Measurements from ENCODE around the gene CCDC142. TPM values are rescaled to one million over a fixed set of nuclear protein-coding genes. Genes with fewer than 3 reads are reported as not detected.
"Not testable (repeated sequence)": the region's sequence is repeated elsewhere in the genome, so short reads cannot be mapped to it uniquely, and the experiment has no call there.

The CCDC142 gene
- total RNA-seq, 1 donor from 2014 or later: 6.6 TPM

- intact Hi-C loops (cut with micrococcal nuclease): no loop called here
- DNase-seq (peak; percentile 79), ATAC-seq (peak; percentile 45)
Measured at GRCh38 chr2:74457549-74458131, 25.2 kb downstream of the CCDC142 start.

DNA sequence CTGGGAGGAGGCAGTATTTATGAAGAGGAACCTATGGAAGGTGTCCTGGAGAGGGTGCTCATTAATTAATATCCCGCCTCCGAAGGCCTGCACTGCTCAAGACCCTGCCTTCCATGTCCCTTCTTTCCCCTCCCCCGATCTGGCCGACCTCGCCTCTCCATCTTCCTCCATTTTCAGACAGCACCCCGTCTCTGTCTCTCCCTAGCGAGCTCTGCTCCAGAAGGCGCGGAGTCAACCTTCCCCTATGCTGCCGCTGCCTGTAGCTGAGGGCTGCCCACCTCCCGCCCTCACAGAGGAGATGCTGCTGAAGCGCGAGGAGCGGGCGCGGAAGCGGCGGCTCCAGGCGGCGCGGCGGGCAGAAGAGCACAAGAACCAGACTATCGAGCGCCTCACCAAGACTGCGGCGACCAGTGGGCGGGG, 25.7 kb downstream of the CCDC142 start:
- DNase-seq: no peak
- ATAC-seq: no peak
- intact Hi-C loops (cut with micrococcal nuclease): no loop called here

- intact Hi-C loops (cut with micrococcal nuclease): no loop called here
- ATAC-seq: peak; percentile 64
- DNase-seq: peak; percentile 94
Measured at GRCh38 chr2:74454654-74455511, 27.9 kb downstream of the CCDC142 start, which contains the start of gene INO80B. TSS of gene INO80B (plus strand) at chr2:74455087. CDS start at chr2:74455117, 30 bp downstream.

DNA sequence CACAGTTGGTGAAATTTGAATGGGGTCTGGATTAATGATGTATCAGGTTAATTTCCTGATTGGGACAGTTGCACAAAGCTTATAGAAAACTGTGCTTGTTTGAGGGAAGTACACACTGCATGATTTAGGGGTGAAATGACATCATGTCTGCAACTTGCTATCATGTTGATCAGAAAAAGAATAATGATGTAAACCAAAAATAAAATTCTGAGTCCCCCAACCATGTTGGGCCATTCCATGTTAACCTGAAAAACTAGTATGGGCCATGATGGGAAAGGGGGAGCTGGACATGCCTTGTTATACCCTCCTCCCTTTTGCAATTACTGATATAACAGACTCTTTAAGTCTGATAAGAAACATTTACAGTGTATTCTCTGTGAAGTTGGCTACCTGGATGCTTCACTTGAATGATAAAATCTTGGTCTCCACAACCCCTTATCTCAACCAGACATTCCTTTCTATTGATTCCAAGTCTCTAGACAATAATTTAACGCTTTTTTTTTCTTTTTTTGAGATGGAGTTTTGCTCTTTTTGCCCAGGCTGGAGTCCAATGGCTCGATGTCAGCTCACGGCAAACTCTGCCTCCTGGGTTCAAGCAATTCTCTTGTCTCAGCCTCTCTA, 32.1 kb downstream of the CCDC142 start:
- intact Hi-C loops (cut with micrococcal nuclease): no loop called here
- DNase-seq (no peak), ATAC-seq (no peak)

DNA sequence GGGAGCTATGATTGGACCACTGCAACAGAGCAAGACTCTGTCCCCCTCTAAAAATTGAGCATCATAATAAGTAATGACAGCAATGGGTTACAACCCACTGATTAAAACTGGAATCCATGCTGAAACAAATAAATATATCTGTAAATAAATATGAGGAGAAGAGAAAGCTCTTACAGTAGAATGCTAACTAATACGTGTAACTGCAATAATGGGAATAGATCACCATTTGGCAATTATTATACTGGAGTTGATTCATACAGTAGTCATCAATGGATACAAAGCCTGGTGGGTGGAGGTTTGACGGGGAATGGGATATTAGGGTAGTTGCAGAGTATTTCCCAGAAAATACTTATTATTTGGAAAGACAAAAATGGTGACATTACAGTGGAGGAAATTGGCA, 34.0 kb downstream of the CCDC142 start:
- intact Hi-C loops (cut with micrococcal nuclease): no loop called here
- ATAC-seq (no peak), DNase-seq (no peak)

- intact Hi-C loops (cut with micrococcal nuclease): no loop called here
- no peak for DNase-seq
- ATAC-seq: no peak
Measured at GRCh38 chr2:74447230-74447999, 35.4 kb downstream of the CCDC142 start.

- intact Hi-C loops (cut with micrococcal nuclease): no loop called here
- ATAC-seq: no peak
- DNase-seq: no peak
Measured at GRCh38 chr2:74444498-74445318, 38.1 kb downstream of the CCDC142 start.

DNA sequence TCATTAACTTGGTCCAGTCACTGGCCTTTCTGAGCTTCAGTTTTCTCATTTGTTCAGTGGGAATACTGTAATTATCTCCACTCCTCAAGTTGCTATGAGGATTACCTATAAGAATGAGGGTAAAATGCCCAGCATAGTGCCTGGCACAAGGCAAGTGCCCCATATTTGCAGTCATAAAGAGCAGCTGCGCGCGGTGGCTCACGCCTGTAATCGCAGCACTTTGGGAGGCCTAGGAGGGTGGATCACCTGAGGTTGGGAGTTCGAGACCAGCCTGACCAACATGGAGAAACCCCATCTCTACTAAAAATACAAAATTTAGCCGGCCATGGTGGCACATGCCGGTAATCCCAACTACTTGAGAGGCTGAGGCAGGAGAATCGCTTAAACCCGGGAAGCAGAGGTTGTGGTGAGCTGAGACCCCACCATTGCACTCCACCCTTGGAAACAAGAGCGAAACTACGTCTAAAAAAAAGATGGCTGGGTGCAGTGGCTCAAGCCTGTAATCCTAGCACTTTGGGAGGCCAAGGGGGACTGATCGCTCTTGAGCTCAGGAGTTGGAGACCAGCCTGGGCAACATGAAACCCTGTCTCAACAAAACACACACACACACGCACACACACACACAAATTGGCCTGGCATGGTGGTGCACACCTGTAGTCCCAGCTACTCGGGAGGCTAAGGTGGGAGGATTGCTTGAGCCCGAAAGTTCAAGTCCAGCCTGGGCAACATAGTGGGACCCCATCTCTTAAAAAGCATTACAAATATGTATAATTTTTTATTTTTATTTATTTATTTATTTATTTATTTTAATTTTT, 40.1 kb downstream of the CCDC142 start:
- DNase-seq; intact Hi-C loops (cut with micrococcal nuclease); ATAC-seq: not testable (repeated sequence)

DNA sequence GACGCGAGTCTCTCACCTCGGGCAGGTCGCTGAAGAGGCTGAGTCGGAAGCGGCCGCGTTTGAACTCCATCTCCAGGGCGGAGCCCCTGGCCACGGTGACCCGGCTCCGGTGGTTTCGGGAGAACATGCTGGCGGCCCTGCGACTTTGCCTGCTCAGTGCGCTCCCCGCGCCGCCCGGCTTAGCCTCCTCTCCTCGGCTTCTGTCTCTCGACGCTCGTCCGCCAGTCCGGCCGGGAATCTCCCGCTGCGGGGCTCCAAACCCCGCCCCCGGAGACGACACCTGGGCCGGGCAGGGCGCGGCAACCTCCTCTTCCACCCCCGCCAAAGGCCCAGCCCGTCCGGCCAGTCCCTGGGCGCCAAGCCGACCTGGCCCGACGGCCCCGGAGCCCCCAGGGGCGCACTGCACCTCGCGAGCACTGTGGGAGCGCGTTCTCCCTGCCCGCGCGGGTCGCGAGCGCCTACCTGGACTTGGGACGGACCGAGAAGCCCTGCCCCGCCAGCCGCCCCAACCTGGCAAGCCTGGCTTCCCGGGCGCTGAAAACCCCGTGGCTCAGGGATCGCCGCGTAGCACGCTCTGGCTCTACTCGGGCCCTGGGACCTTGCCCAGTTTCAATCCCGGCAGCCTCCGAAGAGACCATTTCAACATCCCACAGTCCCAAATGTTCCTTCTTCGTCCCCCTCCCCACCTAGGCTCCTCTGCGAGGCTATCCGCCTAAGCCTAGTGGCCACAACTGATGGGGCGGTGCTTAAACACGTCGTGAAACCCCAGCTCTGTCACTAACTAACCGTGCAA, 40.9 kb downstream of the CCDC142 start, which contains the start of gene RTKN:
RTKN (minus strand) TSS at position 248 of the 793 bp plus-strand sequence; CDS start at position 127, 121 bp downstream.
- ATAC-seq (peak; percentile 17), DNase-seq (peak; percentile 71)
- intact Hi-C loops (cut with micrococcal nuclease): no loop called here

- intact Hi-C loops (cut with micrococcal nuclease): no loop called here
- no peak for DNase-seq
- peak; percentile 8 for ATAC-seq
Measured at GRCh38 chr2:74441170-74441689, 41.6 kb downstream of the CCDC142 start.

DNA sequence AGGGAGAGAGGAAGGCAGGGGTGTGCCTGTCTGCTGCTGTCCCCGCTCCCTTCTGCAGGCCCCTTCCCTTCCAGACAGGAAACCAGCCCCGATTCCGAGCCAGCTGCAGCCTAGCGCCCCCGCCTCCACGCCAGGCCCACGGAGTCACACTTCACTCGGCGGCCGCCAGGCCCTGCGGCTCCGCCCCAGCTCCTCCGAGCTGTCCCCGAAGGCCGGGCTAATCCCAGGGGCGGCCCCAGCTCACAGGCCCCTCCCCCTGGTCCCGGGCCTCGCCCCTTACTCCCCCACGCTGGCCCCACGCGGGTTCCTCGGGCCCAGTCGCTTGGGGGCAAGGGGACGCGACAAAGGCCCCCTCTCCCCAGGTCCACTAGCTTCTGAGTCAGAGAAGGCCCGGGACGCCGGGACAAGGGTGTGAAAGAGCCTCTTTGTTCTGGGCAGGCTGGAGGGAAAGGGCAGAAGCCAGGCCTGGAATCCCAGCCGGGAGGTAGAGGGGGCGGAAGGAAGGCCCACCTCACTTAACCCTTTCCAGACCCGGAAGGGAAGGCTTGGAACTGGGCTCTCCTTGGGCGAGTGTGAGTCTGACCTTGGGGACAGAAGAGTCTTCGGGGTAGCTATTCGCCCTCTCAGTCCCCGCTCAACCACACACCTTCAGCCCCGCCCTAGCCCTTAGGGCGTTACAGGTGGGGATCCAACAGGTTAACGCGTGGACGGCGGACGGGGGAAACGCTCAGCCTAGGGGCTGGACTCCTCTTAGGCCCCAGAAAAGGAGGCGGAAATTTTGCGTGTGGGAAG, 42.2 kb downstream of the CCDC142 start:
- intact Hi-C loops (cut with micrococcal nuclease): no loop called here
- ATAC-seq (peak; percentile 92), DNase-seq (peak; percentile 95)

DNA sequence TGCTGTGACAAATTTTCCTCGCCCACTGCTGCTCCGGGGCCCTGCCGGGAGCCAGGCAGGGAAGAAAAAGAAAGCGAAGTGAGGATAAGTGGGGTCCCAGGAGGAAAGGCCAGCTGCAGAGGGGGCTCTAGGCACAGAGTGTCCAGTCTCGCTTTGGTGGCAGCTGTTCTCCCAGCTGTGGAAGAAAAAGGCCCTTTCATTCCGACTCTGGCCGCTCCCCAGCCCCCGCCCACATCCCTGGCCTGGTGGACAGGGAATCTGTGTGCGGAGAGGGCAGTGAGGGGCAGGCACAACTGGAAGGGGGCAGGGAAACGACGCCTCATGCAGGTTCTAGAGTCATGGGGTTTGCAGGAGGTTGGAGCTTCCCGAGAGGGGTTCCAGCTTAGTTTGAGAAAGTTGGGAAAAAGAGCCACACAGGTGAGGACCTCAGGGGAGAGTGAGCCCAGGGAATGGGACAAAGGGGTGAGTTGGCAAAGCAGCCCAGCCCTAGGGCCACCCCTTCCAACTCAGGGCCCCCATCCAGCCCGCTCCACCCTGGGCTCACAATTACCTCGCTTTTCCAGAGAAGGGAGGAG, 42.9 kb downstream of the CCDC142 start:
- peak; percentile 90 for DNase-seq
- peak; percentile 66 for ATAC-seq
- intact Hi-C loops (cut with micrococcal nuclease): no loop called here

DNA sequence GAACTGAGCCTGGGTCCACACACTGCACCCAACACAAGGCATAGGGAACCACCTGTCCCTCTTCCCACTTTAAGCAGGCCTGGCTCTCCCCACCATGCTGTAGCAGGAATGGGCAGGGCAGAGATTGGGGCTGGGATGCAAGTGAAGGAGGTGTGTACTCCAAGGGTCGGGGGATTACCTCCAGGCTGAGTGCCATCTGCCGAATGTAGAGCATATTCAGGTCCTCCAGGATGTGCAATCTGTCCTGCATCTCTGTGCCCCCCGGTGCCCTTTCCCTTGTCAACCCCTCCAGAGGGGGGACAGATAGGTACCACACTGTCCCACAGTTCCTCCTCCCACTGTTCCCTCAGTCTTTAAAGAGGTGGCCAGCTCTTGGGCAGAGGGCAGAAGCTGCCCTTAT, 43.4 kb downstream of the CCDC142 start:
- intact Hi-C loops (cut with micrococcal nuclease): no loop called here
- ATAC-seq: no peak
- no peak for DNase-seq

GRCh38 chr2:74438248-74438647, 44.5 kb downstream of the CCDC142 start:
- intact Hi-C loops (cut with micrococcal nuclease): no loop called here
- ATAC-seq (no peak), DNase-seq (no peak)

GRCh38 chr2:74436848-74437695, 45.7 kb downstream of the CCDC142 start:
- intact Hi-C loops (cut with micrococcal nuclease): no loop called here
- DNase-seq (no peak), ATAC-seq (no peak)
